ENCODE measurements around the gene ASIP. TPM values are rescaled to one million over a fixed set of nuclear protein-coding genes. Genes with fewer than 3 reads are reported as not detected.
"Not testable (repeated sequence)": the region's sequence is repeated elsewhere in the genome, so short reads cannot be mapped to it uniquely, and the experiment has no call there.

ASIP gene
- polyA plus RNA-seq, 6 donors from 2014 or later = 0.82 TPM; not detected in 5

GRCh38 chr20:34298294-34298784 lies 57.1 kb downstream of the ASIP start:
- H3K4me3 Mint-ChIP-seq; ATAC-seq (ENCODE audit: low read depth in 2 of 2); H3K9me3 Mint-ChIP-seq; DNase-seq; H3K27me3 Mint-ChIP-seq: not testable (repeated sequence)
- Mint-ChIP-seq H3K4me1 (peaks cover 6 to 14% (median 14%) of the 10 kb centered on the region in 3 donors), H3K27ac (peak overlapping the region in 1 of 6 donors; percentile 63), H3K36me3 (peaks cover 0 to 15% of the 10 kb centered on the region in 2 donors)

- H3K9me3 Mint-ChIP-seq = no peaks in the 10 kb centered on the region
- peaks cover 0 to under 1% of the 10 kb centered on the region in 2 donors for H3K36me3 Mint-ChIP-seq
- H3K4me1 Mint-ChIP-seq = peaks cover 0 to 21% (median 14%) of the 10 kb centered on the region in 3 donors
- H3K4me3 Mint-ChIP-seq = no peak overlapping the region
- no peaks in the 10 kb centered on the region for H3K27me3 Mint-ChIP-seq
- no peak overlapping the region for H3K27ac Mint-ChIP-seq
- no peak for DNase-seq
- ATAC-seq (ENCODE audit: low read depth in 2 of 2) = no peak
Observed at GRCh38 chr20:34299556-34300255, 58.5 kb downstream of the ASIP start.

- no peak overlapping the region for H3K4me3 Mint-ChIP-seq
- H3K36me3 Mint-ChIP-seq = no peaks in the 10 kb centered on the region
- H3K9me3 Mint-ChIP-seq = no peaks in the 10 kb centered on the region
- no peaks in the 10 kb centered on the region for H3K27me3 Mint-ChIP-seq
- no peak overlapping the region for H3K27ac Mint-ChIP-seq
- ATAC-seq (ENCODE audit: low read depth in 2 of 2) = no peak
- peaks cover 0 to 21% (median 14%) of the 10 kb centered on the region in 3 donors for H3K4me1 Mint-ChIP-seq
- no peak for DNase-seq
Observed at GRCh38 chr20:34300256-34300806, 59.1 kb downstream of the ASIP start.

GRCh38 chr20:34300809-34301586 lies 59.8 kb downstream of the ASIP start:
- Mint-ChIP-seq H3K4me3 (peak overlapping the region in 4 of 8 donors; percentile 40 to 96 (median 84)), H3K9me3 (no peaks in the 10 kb centered on the region), H3K36me3 (no peaks in the 10 kb centered on the region), H3K27me3 (no peaks in the 10 kb centered on the region), H3K27ac (peak overlapping the region in 2 of 6 donors; percentile 63 to 85), H3K4me1 (peaks cover 0 to 21% (median 14%) of the 10 kb centered on the region in 3 donors)
- ATAC-seq (ENCODE audit: low read depth in 2 of 2) (no peak), DNase-seq (no peak)

DNA sequence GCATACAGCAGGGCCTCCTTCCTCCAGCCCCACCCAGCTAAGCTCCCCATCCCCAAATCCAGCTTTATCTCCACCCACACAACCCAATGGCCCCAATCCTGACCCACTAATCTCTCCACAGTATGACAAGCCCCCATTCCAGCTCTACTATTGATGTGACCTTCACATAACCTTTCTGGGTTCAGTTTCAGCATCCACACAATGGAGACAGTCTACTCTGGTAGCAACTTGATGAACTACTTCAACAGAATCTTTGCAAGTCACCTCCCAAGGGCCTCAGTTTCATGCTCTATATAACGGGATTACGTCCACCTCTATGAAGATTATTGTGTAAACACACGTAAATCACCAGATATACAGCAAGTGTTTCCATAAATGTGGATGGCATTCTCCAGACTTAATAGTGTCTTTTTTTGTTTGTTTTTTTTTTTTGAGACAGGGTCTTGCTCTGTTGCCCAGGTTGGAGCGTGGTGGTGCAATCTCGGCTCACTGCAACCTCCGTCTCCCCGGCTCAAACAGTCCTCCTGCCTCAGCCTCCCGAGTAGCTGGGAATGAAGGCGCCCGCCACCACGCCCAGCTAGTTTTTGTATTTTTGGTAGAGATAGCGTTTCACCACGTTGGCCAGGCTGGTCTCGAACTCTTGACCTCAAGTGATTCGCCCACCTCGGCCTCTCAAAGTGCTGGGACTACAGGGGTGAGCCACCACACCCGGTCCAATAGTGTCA lies 60.5 kb downstream of the ASIP start:
- Mint-ChIP-seq H3K9me3 (no peaks in the 10 kb centered on the region), H3K27ac (peak overlapping the region in 4 of 6 donors; percentile 44 to 85 (median 69)), H3K4me3 (peak overlapping the region in 7 of 8 donors; percentile 59 to 96 (median 85)), H3K4me1 (peaks cover 0 to 21% (median 14%) of the 10 kb centered on the region in 3 donors), H3K36me3 (no peaks in the 10 kb centered on the region), H3K27me3 (no peaks in the 10 kb centered on the region)
- DNase-seq (no peak), ATAC-seq (ENCODE audit: low read depth in 2 of 2) (no peak)

GRCh38 chr20:34302312-34302722 lies 61.1 kb downstream of the ASIP start:
- no peaks in the 10 kb centered on the region for H3K36me3 Mint-ChIP-seq
- ATAC-seq (ENCODE audit: low read depth in 2 of 2) (no peak), DNase-seq (no peak)
- no peaks in the 10 kb centered on the region for H3K9me3 Mint-ChIP-seq
- peak overlapping the region in 5 of 6 donors; percentile 44 to 87 (median 80) for H3K27ac Mint-ChIP-seq
- H3K4me3 Mint-ChIP-seq = peak overlapping the region in 7 of 8 donors; percentile 82 to 96 (median 86)
- peaks cover 0 to 21% (median 14%) of the 10 kb centered on the region in 3 donors for H3K4me1 Mint-ChIP-seq
- no peaks in the 10 kb centered on the region for H3K27me3 Mint-ChIP-seq

DNA sequence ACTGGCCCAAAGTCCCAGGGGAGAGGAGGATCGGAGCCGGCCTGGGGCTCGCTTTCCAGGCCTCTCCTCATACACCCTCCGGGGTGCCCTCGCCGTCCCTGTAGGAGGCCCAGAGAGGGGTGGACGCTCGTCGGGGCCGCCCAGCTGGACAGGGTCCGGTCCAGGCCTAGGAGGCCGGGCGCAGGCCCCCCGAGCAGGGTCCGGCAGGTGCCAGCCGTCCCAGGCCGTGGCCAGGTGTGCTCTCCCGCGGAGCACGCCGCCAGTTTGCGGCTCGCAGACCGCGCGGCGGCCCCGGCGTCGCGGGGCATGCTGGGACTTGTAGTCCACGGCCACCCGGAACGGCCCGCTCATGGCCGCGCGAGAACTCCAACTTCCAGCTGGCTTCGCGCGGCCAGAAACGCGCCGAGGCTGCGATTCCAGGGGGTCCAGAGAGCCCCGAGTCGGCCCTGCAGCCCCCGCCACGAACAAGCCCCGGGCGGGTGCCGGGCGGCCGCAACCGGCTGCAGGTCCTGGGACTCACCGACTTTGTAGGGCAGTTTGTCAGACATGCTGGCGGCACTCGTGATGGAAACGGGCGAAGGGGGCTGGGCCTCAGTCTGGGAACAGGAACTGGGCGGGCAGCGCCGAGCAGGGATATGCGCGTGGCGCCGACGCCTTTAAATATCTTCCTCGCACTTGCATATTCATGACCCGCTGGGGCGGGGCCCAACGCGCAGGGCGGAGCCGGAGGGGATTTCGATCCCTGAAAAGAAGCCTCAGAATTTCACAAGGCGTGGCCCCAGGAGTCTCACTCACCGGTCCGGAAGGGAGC lies 61.7 kb downstream of the ASIP start, which contains the start of gene AHCY:
Gene AHCY (minus strand): TSS at position 633 of the 811 bp plus-strand sequence. CDS start 85 bp downstream, at position 548.
- no peaks in the 10 kb centered on the region for H3K27me3 Mint-ChIP-seq
- peak; percentile 92 for DNase-seq
- no peaks in the 10 kb centered on the region for H3K9me3 Mint-ChIP-seq
- no peaks in the 10 kb centered on the region for H3K36me3 Mint-ChIP-seq
- H3K27ac Mint-ChIP-seq = peak within 1 kb of the TSS; percentile 87 to 98 (median 96)
- H3K4me3 Mint-ChIP-seq = peak within 1 kb of the TSS in 7 of 8 donors; percentile 85 to 97 (median 96)
- ATAC-seq (ENCODE audit: low read depth in 2 of 2) = peak; percentile 88 to 90
- H3K4me1 Mint-ChIP-seq = peaks cover 0 to 21% (median 14%) of the 10 kb centered on the region in 3 donors

DNA sequence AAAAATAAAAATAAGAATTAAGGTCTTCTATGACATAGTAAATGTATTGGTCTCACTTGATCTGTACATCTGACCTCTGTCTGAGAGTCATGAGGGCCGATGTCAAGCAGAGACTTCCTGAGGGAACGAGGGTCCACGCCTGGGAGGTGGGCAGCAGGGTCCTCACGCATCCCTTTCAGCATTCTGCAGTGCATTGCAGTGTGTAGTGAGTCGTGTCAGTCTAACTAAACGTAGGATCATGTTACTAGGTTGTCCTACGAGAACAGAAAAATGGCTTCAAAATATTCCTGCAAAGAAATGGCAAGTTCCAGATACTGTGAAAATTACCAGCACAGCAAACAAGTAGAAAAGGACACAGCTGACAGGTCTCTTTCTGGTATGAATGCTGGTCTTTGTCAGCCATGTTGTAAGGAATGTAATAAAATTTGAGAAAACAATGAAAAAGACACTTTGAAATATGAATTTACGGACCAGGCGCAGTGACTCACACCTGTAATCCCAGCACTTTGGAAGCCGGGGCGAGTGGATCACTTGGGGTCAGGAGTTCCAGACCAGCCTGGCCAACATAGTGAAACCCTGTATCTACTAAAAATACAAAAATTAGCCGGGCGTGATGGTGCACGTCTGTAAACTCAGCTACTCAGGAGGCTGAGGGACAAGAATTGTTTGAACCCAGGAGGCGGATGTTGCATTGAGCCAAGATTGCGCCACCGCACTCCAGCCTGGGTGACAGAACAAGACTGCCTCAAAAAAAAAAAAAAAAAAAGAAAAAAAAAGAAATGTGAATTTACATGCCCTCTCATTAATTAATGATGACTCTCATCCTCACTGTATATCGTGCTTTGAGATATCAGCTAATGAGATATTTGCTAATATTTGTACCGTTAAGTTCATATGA lies 64.4 kb downstream of the ASIP start:
- Mint-ChIP-seq H3K27ac (no peak overlapping the region), H3K9me3 (no peaks in the 10 kb centered on the region), H3K36me3 (no peaks in the 10 kb centered on the region), H3K4me1 (peaks cover 0 to 21% (median 14%) of the 10 kb centered on the region in 3 donors), H3K27me3 (peaks cover 0 to 4% (median 2%) of the 10 kb centered on the region in 3 donors), H3K4me3 (peak overlapping the region in 2 of 8 donors; percentile 22 to 33)
- ATAC-seq (ENCODE audit: low read depth in 2 of 2) (no peak), DNase-seq (no peak)

DNA sequence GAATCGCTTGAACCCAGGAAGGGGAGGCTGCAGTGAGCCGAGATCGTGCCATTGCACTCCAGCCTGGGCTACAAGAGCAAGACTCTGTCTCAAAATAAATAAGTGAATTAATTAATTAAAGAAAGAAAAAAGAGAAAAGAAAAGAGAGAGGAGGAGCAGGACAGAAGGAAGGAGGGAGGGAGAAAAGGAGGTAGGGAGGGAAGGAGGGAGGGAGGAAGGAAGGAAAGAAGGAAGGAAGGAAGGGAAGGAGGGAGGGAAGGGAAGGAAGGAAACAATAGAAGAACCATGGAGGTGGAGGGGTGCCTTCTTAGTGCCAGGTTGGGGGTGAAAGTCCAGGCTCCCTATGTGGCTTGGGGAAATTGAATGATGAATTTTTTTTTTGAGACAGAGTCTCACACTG lies 68.5 kb downstream of the ASIP start:
- no peak overlapping the region for H3K27ac Mint-ChIP-seq
- no peak overlapping the region for H3K4me3 Mint-ChIP-seq
- peaks cover 5 to 15% (median 7%) of the 10 kb centered on the region in 3 donors for H3K4me1 Mint-ChIP-seq
- DNase-seq = no peak
- H3K27me3 Mint-ChIP-seq = peaks cover 14 to 23% (median 16%) of the 10 kb centered on the region in 3 donors
- H3K36me3 Mint-ChIP-seq = no peaks in the 10 kb centered on the region
- H3K9me3 Mint-ChIP-seq = no peaks in the 10 kb centered on the region
- no peak for ATAC-seq (ENCODE audit: low read depth in 2 of 2)

GRCh38 chr20:34310481-34311117 lies 69.4 kb downstream of the ASIP start:
- H3K4me3 Mint-ChIP-seq = no peak overlapping the region
- DNase-seq = no peak
- no peak overlapping the region for H3K27ac Mint-ChIP-seq
- no peak for ATAC-seq (ENCODE audit: low read depth in 2 of 2)
- peaks cover 5 to 15% (median 7%) of the 10 kb centered on the region in 3 donors for H3K4me1 Mint-ChIP-seq
- H3K36me3 Mint-ChIP-seq = no peaks in the 10 kb centered on the region
- H3K9me3 Mint-ChIP-seq = no peaks in the 10 kb centered on the region
- peaks cover 14 to 25% (median 19%) of the 10 kb centered on the region in 3 donors for H3K27me3 Mint-ChIP-seq

Data from naive B cell (primary cell).